Caco-2 (cell line): ENCODE data around the gene H2BK1. TPM values are rescaled to one million over a fixed set of nuclear protein-coding genes. Genes with fewer than 3 reads are reported as not detected.

Experiments
- BruUV-seq: library from RNA; stranded (reverse); fragments of 400-500 nt; replicated peaks from 2 replicates; lab custom pipeline; 2021; lab: Mats Ljungman, UMichigan
- CTCF ChIA-PET: fragments of 300-600 bp; sonication (Branson Sonifier 250); formaldehyde crosslinking; loops from one replicate; lab custom pipeline; 2022; ENCODE audit warnings: antibody characterized with exemption; lab: Charles Lee
- POLR2A ChIA-PET: fragments of 300-600 bp; sonication (Branson Sonifier 250); formaldehyde crosslinking; loops from one replicate; lab custom pipeline; 2022; ENCODE audit warnings: antibody characterized with exemption; lab: Charles Lee
- DNase-seq, 2 experiments: peaks; one replicate each; pipeline versions ENCODE4 v3.0.0 to v3.0.0-alpha.2; 2020 to 2022
- H3K27me3 ChIP-seq: replicated peaks from 2 replicates; pipeline ENCODE4 v1.6.0; 2011; ENCODE audit warnings: low read length; ENCODE audit not compliant: control insufficient read depth, insufficient read depth
- H3K36me3 ChIP-seq: 2 replicates; pipeline ENCODE4 v1.5.1; 2011; ENCODE audit warnings: low read length; ENCODE audit not compliant: control insufficient read depth, insufficient read depth
- H3K4me1 ChIP-seq: fragments of 250-450 bp; sonication (Bioruptor Pico); 2 replicates; pipeline ENCODE4 v1.5.1; 2020; ENCODE audit warnings: mild to moderate bottlenecking
- H3K4me3 ChIP-seq: 2 replicates; pipeline ENCODE4 v1.5.1; 2011; ENCODE audit warnings: low read depth, mild to moderate bottlenecking, control low read depth, low read length
- H3K9me3 ChIP-seq: fragments of 250-450 bp; sonication (Bioruptor Pico); 2 replicates; pipeline ENCODE4 v1.5.1; 2020; ENCODE audit warnings: mild to moderate bottlenecking, moderate library complexity
- H3K27ac Mint-ChIP-seq: one replicate; pipeline ENCODE4 v1.8.0; 2022; ENCODE audit warnings: mixed read lengths; ENCODE audit not compliant: unreplicated experiment
- H3K27me3 Mint-ChIP-seq: one replicate; pipeline ENCODE4 v1.8.0; 2022; ENCODE audit warnings: mixed read lengths; ENCODE audit not compliant: insufficient read depth, unreplicated experiment
- H3K36me3 Mint-ChIP-seq: one replicate; pipeline ENCODE4 v1.8.0; 2022; ENCODE audit warnings: mild to moderate bottlenecking, mixed read lengths; ENCODE audit not compliant: insufficient read depth, unreplicated experiment
- H3K4me1 Mint-ChIP-seq: one replicate; pipeline ENCODE4 v1.8.0; 2022; ENCODE audit warnings: low read depth, mixed read lengths; ENCODE audit not compliant: unreplicated experiment
- H3K4me3 Mint-ChIP-seq: one replicate; pipeline ENCODE4 v1.8.0; 2022; ENCODE audit warnings: mild to moderate bottlenecking, moderate library complexity, mixed read lengths; ENCODE audit not compliant: unreplicated experiment
- H3K9me3 Mint-ChIP-seq: one replicate; pipeline ENCODE4 v1.8.0; 2022; ENCODE audit warnings: mixed read lengths; ENCODE audit not compliant: unreplicated experiment
- CTCF ChIP-seq, 2 experiments: fragments of 200-600 bp in 1 of 2; IDR thresholded peaks; 1 replicate in 1 of 2; 2 replicates in 1 of 2; pipeline versions ENCODE4 v1.5.1 to v1.8.0; 2011 to 2022; ENCODE audit warnings: antibody characterized with exemption in 1 of 2, control low read depth in 1 of 2, inconsistent platforms in 1 of 2, low read depth in 1 of 2, low read length in 1 of 2, mild to moderate bottlenecking in 1 of 2, moderate library complexity in 1 of 2; ENCODE audit not compliant: insufficient read depth in 1 of 2, severe bottlenecking in 1 of 2, unreplicated experiment in 1 of 2
- intact Hi-C: fragments of 100-400 bp; cut with micrococcal nuclease; formaldehyde crosslinking; loops from one replicate; pipeline ENCODE4 v1.10.0; 2022; ENCODE audit not compliant: unreplicated experiment
- total RNA-seq: library from RNA; stranded (reverse); gene quantifications from 2 replicates; pipeline ENCODE4 v1.2.3, GENCODE V29; 2022

The H2BK1 gene
- total RNA-seq, 1 experiment from 2014 or later: not detected

- Histone ChIP-seq H3K27me3 (no peaks in the 10 kb centered on the region; the same call in 1 of the 2 replicates), H3K4me3 (no peak overlapping the region), H3K36me3 (no peaks in the 10 kb centered on the region), H3K9me3 (no peaks in the 10 kb centered on the region), H3K4me1 (no peaks in the 10 kb centered on the region)
- DNase-seq: no peak
- no peak overlapping the region for H3K4me3 Mint-ChIP-seq
- ChIA-PET CTCF (no interaction called here), POLR2A (no interaction called here)
- H3K36me3 Mint-ChIP-seq: no peaks in the 10 kb centered on the region
- intact Hi-C loops: no loop called here
- BruUV-seq: no TSS peak
- peaks cover 20% of the 10 kb centered on the region for H3K27me3 Mint-ChIP-seq
- H3K27ac Mint-ChIP-seq: no peak overlapping the region
- H3K9me3 Mint-ChIP-seq: no peaks in the 10 kb centered on the region
- no peaks in the 10 kb centered on the region for H3K4me1 Mint-ChIP-seq
- TF ChIP-seq CTCF (IDR thresholded peaks at IDR 0.05; ENCODE audit: insufficient read depth in 1 of 2, low read depth in 1 of 2, low read length in 1 of 2, severe bottlenecking in 1 of 2, unreplicated experiment in 1 of 2): no peak
Observed at GRCh38 chr7:151202836-151203235, 7.5 kb downstream of the H2BK1 start.

GRCh38 chr7:151201751-151202150, 8.5 kb downstream of the H2BK1 start:
- no peak overlapping the region for H3K4me3 ChIP-seq
- Mint-ChIP-seq H3K9me3 (no peaks in the 10 kb centered on the region), H3K36me3 (no peaks in the 10 kb centered on the region), H3K27me3 (peaks cover 20% of the 10 kb centered on the region), H3K4me1 (no peaks in the 10 kb centered on the region), H3K27ac (no peak overlapping the region), H3K4me3 (no peak overlapping the region)
- H3K36me3 ChIP-seq: no peaks in the 10 kb centered on the region
- no peak for DNase-seq
- no peaks in the 10 kb centered on the region; the same call in 1 of the 2 replicates for H3K27me3 ChIP-seq
- no peak for TF ChIP-seq CTCF (IDR thresholded peaks at IDR 0.05; ENCODE audit: insufficient read depth in 1 of 2, low read depth in 1 of 2, low read length in 1 of 2, severe bottlenecking in 1 of 2, unreplicated experiment in 1 of 2)
- no peaks in the 10 kb centered on the region for H3K9me3 ChIP-seq
- H3K4me1 ChIP-seq: no peaks in the 10 kb centered on the region
- CTCF ChIA-PET: no interaction called here
- BruUV-seq: no TSS peak
- intact Hi-C loops: no loop called here
- POLR2A ChIA-PET: no interaction called here

- BruUV-seq: no TSS peak
- DNase-seq: no peak
- intact Hi-C loops: no loop called here
- Histone ChIP-seq H3K27me3 (no peaks in the 10 kb centered on the region; the same call in 1 of the 2 replicates), H3K9me3 (no peaks in the 10 kb centered on the region), H3K4me3 (no peak overlapping the region), H3K4me1 (no peaks in the 10 kb centered on the region), H3K36me3 (no peaks in the 10 kb centered on the region)
- Mint-ChIP-seq H3K4me1 (no peaks in the 10 kb centered on the region), H3K27me3 (peaks cover 20% of the 10 kb centered on the region), H3K36me3 (no peaks in the 10 kb centered on the region), H3K4me3 (no peak overlapping the region), H3K27ac (no peak overlapping the region), H3K9me3 (no peaks in the 10 kb centered on the region)
- POLR2A ChIA-PET: no interaction called here
- CTCF ChIA-PET: no interaction called here
- no peak for TF ChIP-seq CTCF (IDR thresholded peaks at IDR 0.05; ENCODE audit: insufficient read depth in 1 of 2, low read depth in 1 of 2, low read length in 1 of 2, severe bottlenecking in 1 of 2, unreplicated experiment in 1 of 2)
Observed at GRCh38 chr7:151201344-151201743, 8.9 kb downstream of the H2BK1 start.
